Mesenchymal stem cell (in vitro differentiated cells and primary cell): ENCODE measurements around the gene ZIC4.

Source experiments
- DNase-seq: peaks from one replicate; pipeline ENCODE4 v3.0.0-alpha.2; 2013
- H2AFZ ChIP-seq: one replicate; pipeline ENCODE4 v1.6.1; 2013; ENCODE audit warnings: low read depth, mild to moderate bottlenecking, control low read depth, inconsistent platforms, low read length, moderate library complexity
- H2AK5ac ChIP-seq: 2 replicates; pipeline ENCODE4 v1.6.1; 2013; ENCODE audit warnings: low read length, moderate library complexity, mild to moderate bottlenecking, inconsistent platforms; ENCODE audit not compliant: severe bottlenecking
- H2BK120ac ChIP-seq: one replicate; pipeline ENCODE4 v1.6.1; 2013; ENCODE audit warnings: low read depth, mild to moderate bottlenecking, inconsistent platforms, low read length, moderate library complexity
- H2BK12ac ChIP-seq, 2 experiments: one replicate each; pipeline ENCODE4 v1.6.1; 2013; ENCODE audit warnings: inconsistent platforms in 2 of 2, low read length in 2 of 2, mild to moderate bottlenecking in 2 of 2, moderate library complexity in 2 of 2, control low read depth in 1 of 2
- H2BK15ac ChIP-seq: one replicate; pipeline ENCODE4 v1.6.1; 2013; ENCODE audit warnings: mild to moderate bottlenecking, low read depth, inconsistent platforms; ENCODE audit not compliant: poor library complexity, severe bottlenecking
- H2BK5ac ChIP-seq: 2 replicates; pipeline ENCODE4 v1.6.1; 2013; ENCODE audit warnings: low read depth, mild to moderate bottlenecking, low read length, control low read depth, inconsistent platforms; ENCODE audit not compliant: poor library complexity, severe bottlenecking
- H3K14ac ChIP-seq, 2 experiments: one replicate each; pipeline ENCODE4 v1.6.1; 2013; ENCODE audit warnings: inconsistent platforms in 2 of 2, low read length in 2 of 2, control low read depth in 1 of 2, mild to moderate bottlenecking in 1 of 2, moderate library complexity in 1 of 2
- H3K18ac ChIP-seq, 2 experiments: one replicate each; pipeline ENCODE4 v1.6.1; 2013; ENCODE audit warnings: inconsistent platforms in 2 of 2, low read length in 2 of 2, control low read depth in 1 of 2, low read depth in 1 of 2, mild to moderate bottlenecking in 1 of 2
- H3K23ac ChIP-seq, 2 experiments: one replicate each; pipeline ENCODE4 v1.6.1; 2013; ENCODE audit warnings: inconsistent platforms in 2 of 2, low read length in 2 of 2, mild to moderate bottlenecking in 2 of 2, moderate library complexity in 2 of 2, control low read depth in 1 of 2
- H3K27ac ChIP-seq: 2 replicates; pipeline ENCODE4 v1.5.1; 2013; ENCODE audit warnings: mild to moderate bottlenecking, moderate library complexity, low read length, control low read depth, inconsistent platforms; ENCODE audit not compliant: poor library complexity, severe bottlenecking
- H3K27me3 ChIP-seq, 2 experiments: 2 replicates each; pipeline versions ENCODE4 v1.6.1 to v1.7.0; 2013; ENCODE audit warnings: low read length in 2 of 2, mild to moderate bottlenecking in 2 of 2, moderate library complexity in 2 of 2, control low read depth in 1 of 2, inconsistent platforms in 1 of 2; ENCODE audit not compliant: control insufficient read depth in 1 of 2, insufficient read depth in 1 of 2
- H3K36me3 ChIP-seq, 2 experiments: 2 replicates each; pipeline versions ENCODE4 v1.6.1 to v1.7.0; 2013; ENCODE audit warnings: low read length in 2 of 2, control low read depth in 1 of 2, inconsistent platforms in 1 of 2, low read depth in 1 of 2, mild to moderate bottlenecking in 1 of 2; ENCODE audit not compliant: insufficient read depth in 2 of 2, control insufficient read depth in 1 of 2
- H3K4ac ChIP-seq, 2 experiments: one replicate each; pipeline ENCODE4 v1.6.1; 2013; ENCODE audit warnings: inconsistent platforms in 2 of 2, low read length in 2 of 2, mild to moderate bottlenecking in 2 of 2, moderate library complexity in 2 of 2, control low read depth in 1 of 2, low read depth in 1 of 2
- H3K4me1 ChIP-seq: 2 replicates; pipeline ENCODE4 v1.6.1; 2013; ENCODE audit warnings: low read depth, low read length, control low read depth; ENCODE audit not compliant: control insufficient read depth, insufficient read depth
- H3K4me2 ChIP-seq: 2 replicates; pipeline ENCODE4 v1.6.1; 2013; ENCODE audit warnings: low read length, mild to moderate bottlenecking, inconsistent platforms; ENCODE audit not compliant: poor library complexity, severe bottlenecking
- H3K4me3 ChIP-seq, 2 experiments: 2 replicates each; pipeline versions ENCODE4 v1.5.1 to v1.7.0; 2013; ENCODE audit warnings: low read length in 2 of 2, mild to moderate bottlenecking in 2 of 2, control low read depth in 1 of 2, low read depth in 1 of 2; ENCODE audit not compliant: insufficient read depth in 1 of 2
- H3K79me1 ChIP-seq: replicated peaks from 2 replicates; pipeline ENCODE4 v1.6.1; 2013; ENCODE audit warnings: mild to moderate bottlenecking, control low read depth, low read length, inconsistent platforms; ENCODE audit not compliant: poor library complexity, severe bottlenecking
- H3K9ac ChIP-seq: 2 replicates; pipeline ENCODE4 v1.7.0; 2013; ENCODE audit warnings: mild to moderate bottlenecking, low read length, moderate library complexity
- H3K9me3 ChIP-seq: 2 replicates; pipeline ENCODE4 v1.7.0; 2013; ENCODE audit warnings: mild to moderate bottlenecking, low read length; ENCODE audit not compliant: control insufficient read depth
- H4K8ac ChIP-seq: one replicate; pipeline ENCODE4 v1.6.1; 2013; ENCODE audit warnings: inconsistent platforms, mild to moderate bottlenecking, low read length, moderate library complexity
- H4K91ac ChIP-seq: one replicate; pipeline ENCODE4 v1.6.1; 2013; ENCODE audit warnings: mild to moderate bottlenecking, low read length, inconsistent platforms
- WGBS: methylation state at CpG from one replicate; pipeline ENCODE4 v1.1.7; 2013; ENCODE audit warnings: mixed read lengths; 5-methylcytosine and 5-hydroxymethylcytosine counted together

Gene ZIC4

GRCh38 chr3:147359177-147360050, 46.9 kb downstream of the ZIC4 start:
- 3% methylated on average over 43 of the region's 45 CpGs for WGBS
- Histone ChIP-seq H3K4ac (no peak overlapping the region), H2BK12ac (no peak overlapping the region), H3K4me2 (peak overlapping the region; percentile 4), H2AFZ (no peak overlapping the region), H2BK15ac (no peak overlapping the region), H3K27me3 (peaks cover 84 to 99% of the 10 kb centered on the region in 2 experiments), H2AK5ac (no peak overlapping the region), H3K9ac (no peak overlapping the region), H2BK5ac (no peak overlapping the region), H2BK120ac (no peak overlapping the region), H3K18ac (no peak overlapping the region), H4K8ac (no peak overlapping the region), H3K4me3 (no peak overlapping the region), H3K79me1 (no peaks in the 10 kb centered on the region), H3K9me3 (peaks cover 9% of the 10 kb centered on the region), H4K91ac (no peak overlapping the region), H3K36me3 (no peaks in the 10 kb centered on the region), H3K27ac (no peak overlapping the region), H3K23ac (no peak overlapping the region), H3K14ac (no peak overlapping the region), H3K4me1 (peaks cover 9% of the 10 kb centered on the region)
- DNase-seq: no peak

DNA sequence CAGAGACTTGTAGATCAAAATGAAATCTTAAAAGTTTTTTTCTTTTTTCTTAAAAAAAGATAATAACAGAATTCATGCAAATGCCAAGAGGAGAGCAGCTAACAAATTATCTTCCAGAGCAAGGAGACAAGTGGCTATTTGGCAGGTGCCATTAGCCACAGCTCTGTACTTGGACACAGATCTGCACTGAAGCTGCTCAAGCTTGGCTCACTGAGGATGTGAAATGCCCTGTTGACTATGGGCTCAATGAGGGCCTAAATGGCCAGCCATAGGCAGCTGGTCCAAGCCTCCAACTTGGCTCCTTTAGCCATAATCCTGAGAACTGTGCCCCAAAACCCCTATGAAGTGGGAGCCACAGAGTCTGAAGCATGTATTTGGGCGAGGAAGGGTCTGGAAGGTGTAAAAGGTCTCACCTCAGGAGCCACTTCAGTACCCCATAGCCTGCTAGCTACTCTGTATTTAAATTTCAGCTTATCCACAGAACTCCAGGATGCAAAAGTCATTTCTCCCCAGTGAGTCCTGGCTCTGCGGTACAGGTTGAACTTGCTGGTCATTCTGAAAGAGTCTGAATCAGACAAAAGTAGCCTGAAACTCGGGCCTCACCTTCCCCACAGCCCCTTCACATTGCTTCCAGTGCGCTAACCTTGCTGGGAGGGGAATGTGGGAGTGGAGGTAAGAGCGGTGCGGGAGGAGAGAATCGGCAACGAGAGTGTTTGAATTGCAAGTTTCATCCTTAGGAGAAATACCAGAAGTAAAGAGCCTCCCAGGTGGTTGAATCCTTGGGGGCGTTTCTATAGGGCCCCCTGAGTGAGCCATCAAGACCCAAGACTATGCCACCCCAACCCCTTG, 48.0 kb downstream of the ZIC4 start:
- Histone ChIP-seq H2BK5ac (no peak overlapping the region), H3K18ac (no peak overlapping the region), H3K23ac (no peak overlapping the region), H3K9me3 (peaks cover 11% of the 10 kb centered on the region), H4K91ac (no peak overlapping the region), H3K36me3 (no peaks in the 10 kb centered on the region), H3K4me3 (no peak overlapping the region), H3K4me1 (peaks cover 9% of the 10 kb centered on the region), H3K14ac (no peak overlapping the region), H2AFZ (no peak overlapping the region), H3K79me1 (no peaks in the 10 kb centered on the region), H3K27ac (no peak overlapping the region), H3K4ac (no peak overlapping the region), H3K27me3 (peaks cover 82 to 99% of the 10 kb centered on the region in 2 experiments), H3K4me2 (no peak overlapping the region), H4K8ac (no peak overlapping the region), H3K9ac (no peak overlapping the region), H2BK120ac (no peak overlapping the region), H2BK12ac (no peak overlapping the region), H2AK5ac (no peak overlapping the region), H2BK15ac (no peak overlapping the region)
- WGBS: under 1% methylated on average over 4 of the region's 9 CpGs
- DNase-seq: no peak

DNA sequence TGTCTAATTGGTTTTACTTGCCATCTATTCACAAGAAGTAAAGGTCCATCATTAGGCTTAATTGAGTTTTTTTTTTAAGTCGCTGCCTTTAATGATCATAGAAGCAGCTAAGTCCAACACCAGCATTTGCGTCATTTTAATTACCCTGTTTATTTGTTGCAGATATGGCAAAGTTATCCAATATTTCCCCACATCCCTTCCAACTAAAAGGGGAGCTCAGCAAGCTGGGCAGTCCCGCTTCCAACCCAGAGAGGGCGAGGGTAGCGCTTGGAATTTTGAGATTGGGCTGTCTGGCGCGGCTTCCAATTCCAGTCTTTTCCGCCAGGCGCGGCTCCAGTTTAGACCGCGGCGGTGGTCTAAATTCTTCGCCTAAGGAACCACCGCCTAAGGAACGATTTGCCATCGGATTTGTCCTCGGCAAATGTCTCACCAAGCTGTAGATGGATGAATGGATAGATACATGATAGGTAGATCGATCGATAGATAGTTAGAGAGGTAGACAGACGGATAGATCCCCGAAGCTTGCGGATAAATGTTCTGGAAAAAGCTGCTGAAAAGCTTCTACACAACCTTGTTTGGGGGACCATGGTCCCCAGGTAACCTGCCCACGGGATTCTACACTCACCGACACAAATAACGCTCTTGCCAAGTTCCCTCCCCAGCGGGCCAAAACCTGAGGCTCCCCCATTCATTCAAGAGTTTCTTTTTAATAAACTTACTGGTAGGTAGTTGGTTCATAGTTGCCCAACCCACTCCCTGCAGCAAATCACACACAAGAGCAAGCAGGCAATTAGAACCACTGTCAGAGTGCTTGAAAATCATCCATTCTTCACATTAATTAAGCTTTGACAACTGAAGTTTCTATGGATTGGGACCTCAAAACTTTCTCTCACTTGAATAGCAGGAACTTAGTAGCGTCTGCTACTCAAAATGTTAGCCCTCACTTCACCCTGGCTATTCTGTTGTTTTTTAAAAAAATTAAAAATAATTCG, 49.1 kb downstream of the ZIC4 start:
- H2BK5ac ChIP-seq: no peak overlapping the region
- no peak overlapping the region for H2AK5ac ChIP-seq
- DNase-seq: no peak
- no peak overlapping the region for H3K27ac ChIP-seq
- no peak overlapping the region for H3K9ac ChIP-seq
- WGBS: 3% methylated on average over 26 of the region's 29 CpGs
- H3K18ac ChIP-seq: no peak overlapping the region
- H3K4me2 ChIP-seq: no peak overlapping the region
- peaks cover 85 to 95% of the 10 kb centered on the region in 2 experiments for H3K27me3 ChIP-seq
- no peak overlapping the region for H3K4ac ChIP-seq
- no peak overlapping the region for H3K23ac ChIP-seq
- H2BK15ac ChIP-seq: no peak overlapping the region
- H2AFZ ChIP-seq: no peak overlapping the region
- H4K8ac ChIP-seq: no peak overlapping the region
- H3K4me3 ChIP-seq: no peak overlapping the region
- H4K91ac ChIP-seq: no peak overlapping the region
- no peak overlapping the region for H3K14ac ChIP-seq
- H3K4me1 ChIP-seq: peaks cover 9% of the 10 kb centered on the region
- no peaks in the 10 kb centered on the region for H3K36me3 ChIP-seq
- H3K9me3 ChIP-seq: peaks cover 11% of the 10 kb centered on the region
- H2BK120ac ChIP-seq: no peak overlapping the region
- H2BK12ac ChIP-seq: no peak overlapping the region
- H3K79me1 ChIP-seq: no peaks in the 10 kb centered on the region
